ENCODE results near the gene SCAMP1. TPM values are rescaled to one million over a fixed set of nuclear protein-coding genes. Genes with fewer than 3 reads are reported as not detected.

Gene SCAMP1
- total RNA-seq, 4 donors from 2014 or later = 14.9 to 94.1 (median 58.6) TPM

- Histone ChIP-seq H3K4me3 (no peak overlapping the region), H3K27ac (no peak overlapping the region), H3K27me3 (no peaks in the 10 kb centered on the region), H3K9me3 (no peaks in the 10 kb centered on the region), H3K4me1 (no peaks in the 10 kb centered on the region), H3K36me3 (no peaks in the 10 kb centered on the region)
- TF ChIP-seq CTCF (IDR thresholded peaks at IDR 0.05) (no peak), POLR2A (IDR thresholded peaks at IDR 0.05) (no peak)
- DNase-seq = peak in 1 of 2 donors; percentile 34
- intact Hi-C loops (cut with DNase I; ENCODE audit: low total_unique reads) = no loop called here
Observed at GRCh38 chr5:78497573-78498533, 137.4 kb downstream of the SCAMP1 start.

GRCh38 chr5:78499485-78499884 is 139.1 kb downstream of the SCAMP1 start:
- no peaks in the 10 kb centered on the region for H3K27me3 ChIP-seq
- TF ChIP-seq CTCF (IDR thresholded peaks at IDR 0.05) = no peak
- TF ChIP-seq POLR2A (IDR thresholded peaks at IDR 0.05) = no peak
- no peak overlapping the region for H3K4me3 ChIP-seq
- H3K36me3 ChIP-seq = no peaks in the 10 kb centered on the region
- H3K27ac ChIP-seq = no peak overlapping the region
- H3K4me1 ChIP-seq = peaks cover 3 to 5% of the 10 kb centered on the region in 2 donors
- no peaks in the 10 kb centered on the region for H3K9me3 ChIP-seq
- DNase-seq = no peak
- intact Hi-C loops (cut with DNase I; ENCODE audit: low total_unique reads) = no loop called here

GRCh38 chr5:78500028-78500427 is 139.6 kb downstream of the SCAMP1 start:
- H3K27me3 ChIP-seq = no peaks in the 10 kb centered on the region
- no peak overlapping the region for H3K4me3 ChIP-seq
- no peak for DNase-seq
- H3K27ac ChIP-seq = no peak overlapping the region
- intact Hi-C loops (cut with DNase I; ENCODE audit: low total_unique reads) = no loop called here
- TF ChIP-seq POLR2A (IDR thresholded peaks at IDR 0.05) (no peak), CTCF (IDR thresholded peaks at IDR 0.05) (no peak)
- no peaks in the 10 kb centered on the region for H3K9me3 ChIP-seq
- no peaks in the 10 kb centered on the region for H3K36me3 ChIP-seq
- peaks cover 8 to 9% of the 10 kb centered on the region in 2 donors for H3K4me1 ChIP-seq

- DNase-seq = no peak
- H3K27ac ChIP-seq = no peak overlapping the region
- intact Hi-C loops (cut with DNase I; ENCODE audit: low total_unique reads) = no loop called here
- no peak overlapping the region for H3K4me3 ChIP-seq
- no peaks in the 10 kb centered on the region for H3K27me3 ChIP-seq
- no peak for TF ChIP-seq POLR2A (IDR thresholded peaks at IDR 0.05)
- no peak for TF ChIP-seq CTCF (IDR thresholded peaks at IDR 0.05)
- H3K36me3 ChIP-seq = no peaks in the 10 kb centered on the region
- peaks cover 9 to 14% of the 10 kb centered on the region in 2 donors for H3K4me1 ChIP-seq
- no peaks in the 10 kb centered on the region for H3K9me3 ChIP-seq
Observed at GRCh38 chr5:78500871-78501270, 140.5 kb downstream of the SCAMP1 start.

Data from uterus (tissue), 4 donors.